Measurements from ENCODE around the gene SERINC1.
"Not testable (repeated sequence)": the region's sequence is repeated elsewhere in the genome, so short reads cannot be mapped to it uniquely, and the experiment has no call there.

The SERINC1 gene

DNA sequence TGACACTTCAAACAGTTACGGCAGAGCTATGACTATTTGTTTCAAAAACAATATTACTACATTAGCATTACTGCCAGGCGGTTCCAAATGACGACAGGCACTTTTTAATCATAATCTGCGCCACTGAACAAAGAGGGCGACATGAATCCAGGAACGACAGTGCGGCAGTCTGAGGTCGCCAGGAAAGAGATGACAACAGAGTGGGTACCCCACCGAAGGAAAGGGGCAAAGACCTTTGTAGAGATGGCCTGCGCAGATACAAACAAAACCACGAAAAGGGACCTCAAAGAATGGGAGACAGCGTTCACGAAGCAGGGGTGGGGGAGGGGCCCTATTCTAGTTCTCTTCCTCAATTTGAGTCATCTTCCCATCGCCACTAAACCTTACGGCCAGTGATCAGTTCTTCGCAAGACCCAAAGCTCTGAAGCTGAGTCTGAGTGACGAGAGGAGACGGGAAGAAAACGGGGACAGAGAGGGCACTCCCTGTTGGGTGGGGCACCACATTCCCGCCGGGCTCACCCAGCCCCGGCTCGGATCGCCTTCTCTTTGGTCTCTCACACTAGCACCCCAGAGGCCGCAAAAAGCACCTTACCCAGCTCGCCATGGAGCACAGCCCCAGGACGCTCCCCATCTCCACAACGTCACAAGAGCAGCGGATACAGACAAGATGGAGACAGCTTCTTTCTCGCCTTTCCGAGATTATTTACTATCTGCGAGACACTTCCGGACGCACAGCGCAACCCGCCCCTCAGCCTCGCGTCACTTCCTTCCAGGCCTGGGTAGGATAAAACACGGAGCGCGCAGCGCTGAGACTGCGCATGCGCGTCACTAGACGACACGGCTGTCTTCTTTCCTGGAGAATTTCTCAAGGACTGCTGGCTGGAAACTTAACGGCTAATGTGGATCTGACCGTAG lies at the start of gene SERINC1:
Gene SERINC1, minus strand, starts transcription at position 701 of the 915 bp plus-strand sequence. Its CDS starts 70 bp downstream, at position 631.
- DNase-seq, result peak; percentile 96

DNA sequence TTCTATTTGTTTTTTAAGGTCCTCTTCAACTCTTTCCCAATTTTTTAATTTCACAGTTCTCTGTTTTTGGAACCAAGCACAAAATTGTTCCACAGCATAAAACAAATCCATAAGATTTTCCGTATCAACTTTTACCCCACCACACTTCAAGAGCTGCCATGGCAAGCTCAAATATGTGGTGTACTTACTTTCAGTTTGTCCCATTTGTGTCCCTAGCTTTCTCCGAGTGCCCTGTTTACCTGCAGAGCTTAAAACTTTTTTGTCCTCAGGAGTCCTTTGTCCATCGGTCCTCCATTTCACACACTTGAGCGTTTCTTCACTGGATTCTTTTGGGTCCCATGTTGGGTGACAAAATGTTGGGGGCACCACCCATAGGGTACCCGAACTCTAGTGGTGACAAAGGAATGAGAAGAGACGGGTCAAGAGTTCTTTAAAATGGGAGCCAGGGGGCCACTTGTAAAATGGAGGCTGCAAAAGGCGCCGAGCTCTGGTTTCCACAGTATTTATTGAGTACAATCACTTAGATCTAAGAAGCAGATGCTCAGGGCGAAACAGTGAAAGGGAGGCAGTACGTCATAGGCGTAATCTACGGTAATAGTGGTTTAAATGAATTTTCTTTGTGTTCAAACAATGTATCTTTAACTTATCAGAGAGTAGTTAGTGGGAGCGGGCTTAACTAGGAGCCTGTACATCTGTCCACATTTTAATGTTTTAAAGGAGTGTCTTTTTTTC lies 39.8 kb upstream of the SERINC1 start:
- no peak for DNase-seq

DNA sequence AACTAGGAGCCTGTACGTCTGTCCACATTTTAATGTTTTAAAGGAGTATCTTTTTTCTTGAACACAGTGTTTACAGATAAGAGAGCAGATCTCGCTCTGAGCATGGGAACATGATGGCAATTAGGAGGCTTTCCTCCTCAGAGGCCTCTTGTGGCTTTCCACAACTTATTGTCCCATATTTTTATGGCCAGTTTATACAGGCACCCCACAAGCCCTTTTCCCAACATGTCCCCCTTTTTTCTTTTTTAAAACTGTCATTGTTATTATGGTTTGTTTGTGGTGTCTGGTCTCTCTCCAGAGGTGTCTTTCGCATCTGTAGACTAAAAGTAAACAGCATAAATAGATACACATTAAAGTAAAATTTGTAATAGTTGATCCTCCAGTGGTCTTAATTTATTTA lies 33.6 kb upstream of the SERINC1 start:
- DNase-seq, result not testable (repeated sequence)

DNA sequence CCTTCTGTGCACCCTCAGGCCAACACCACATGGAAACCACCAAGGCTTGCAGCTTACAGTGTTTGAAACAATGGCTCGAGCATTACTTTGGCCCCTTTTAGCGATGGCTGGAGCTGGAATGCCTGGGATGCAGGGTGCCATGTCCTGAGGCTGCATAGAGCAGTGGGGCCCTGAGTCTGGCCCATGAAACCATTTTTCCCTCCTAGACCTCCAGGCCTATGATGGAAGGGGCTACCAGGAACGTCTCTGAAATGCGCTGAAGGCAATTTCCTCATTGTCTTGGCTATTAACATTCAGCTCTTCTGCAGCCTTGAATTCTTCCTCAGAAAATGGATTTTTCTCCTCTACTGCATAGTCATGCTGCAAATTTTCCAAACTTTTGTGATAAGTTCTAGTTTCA lies 29.9 kb upstream of the SERINC1 start:
- no peak for DNase-seq

DNA sequence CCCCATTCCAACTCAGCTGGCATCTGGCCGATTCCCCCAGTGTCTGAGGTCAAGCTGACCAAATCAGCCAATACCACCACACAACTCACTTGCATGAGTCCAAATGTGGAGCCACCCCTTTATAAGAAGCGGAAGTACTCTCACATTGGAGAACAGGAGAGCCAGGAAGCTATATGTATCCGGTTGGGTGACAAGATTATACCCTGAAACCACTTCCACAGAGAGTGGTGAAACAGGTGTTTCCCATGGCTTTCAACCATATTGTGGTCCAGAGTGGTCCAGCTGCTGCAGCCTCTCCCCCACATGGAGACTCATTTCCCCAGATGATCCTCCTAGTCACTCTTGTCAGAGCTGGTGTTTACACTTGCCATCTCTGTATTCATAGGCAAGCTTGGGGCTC lies 24.0 kb upstream of the SERINC1 start:
- no peak for DNase-seq

DNA sequence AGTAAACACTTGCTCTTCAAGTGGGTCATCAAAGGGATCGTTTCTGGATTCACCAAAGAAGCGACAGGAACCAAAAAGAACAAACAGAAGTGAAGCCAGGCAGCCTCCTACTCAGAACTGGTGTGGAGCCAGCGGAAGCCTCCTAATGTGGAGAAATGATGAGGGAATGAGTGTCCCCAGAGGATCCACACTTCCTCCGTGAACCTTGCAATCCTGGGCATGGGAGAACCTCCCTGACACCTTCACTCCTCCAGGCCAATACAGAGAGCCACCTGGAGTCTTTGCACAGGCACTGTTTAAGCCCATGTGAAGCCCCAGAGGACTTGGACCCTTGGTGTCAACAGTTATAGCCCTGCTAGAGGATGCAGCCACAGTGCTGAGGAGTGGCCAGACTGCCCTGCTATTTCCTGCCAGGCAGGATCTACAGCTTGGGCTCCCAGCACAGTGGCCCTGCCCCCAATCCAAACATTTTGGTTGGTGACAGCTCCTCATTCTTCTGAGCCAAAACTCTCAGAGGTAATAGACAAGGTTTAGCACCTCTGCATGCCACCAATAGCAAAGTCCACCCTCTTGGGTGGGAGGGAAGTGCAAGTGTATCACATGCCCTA lies 23.2 kb upstream of the SERINC1 start:
- peak; percentile 55 for DNase-seq

DNA sequence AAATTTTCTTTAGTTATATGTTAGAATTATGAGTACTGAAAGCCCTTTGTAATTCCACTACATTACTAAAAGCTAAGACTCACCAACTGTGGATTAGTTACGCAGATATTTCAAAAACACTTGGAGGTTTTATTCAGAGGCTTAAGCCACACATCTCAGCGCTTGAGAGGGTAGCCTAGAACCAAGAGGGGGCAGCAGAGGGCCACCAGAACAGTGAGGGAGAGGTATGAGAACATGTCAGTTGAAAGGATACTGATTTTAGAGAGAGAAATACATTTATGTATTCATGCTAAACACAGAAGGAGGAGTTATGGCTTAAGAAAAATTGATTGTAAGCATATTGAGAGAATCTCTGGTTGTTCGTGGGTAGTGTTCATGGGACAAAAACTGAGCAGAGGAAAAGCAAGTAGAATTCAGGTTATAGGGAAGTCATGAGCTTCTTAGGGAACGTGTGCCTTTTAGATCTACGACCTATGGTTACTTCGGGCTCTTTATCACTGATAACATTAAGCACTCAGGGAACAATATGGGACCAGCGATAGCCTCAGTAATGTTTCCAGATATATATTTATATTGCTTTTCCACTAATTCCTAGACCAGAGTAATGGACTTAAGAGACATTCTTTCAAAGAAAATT lies 20.4 kb upstream of the SERINC1 start:
- DNase-seq, result peak; percentile 65

DNA sequence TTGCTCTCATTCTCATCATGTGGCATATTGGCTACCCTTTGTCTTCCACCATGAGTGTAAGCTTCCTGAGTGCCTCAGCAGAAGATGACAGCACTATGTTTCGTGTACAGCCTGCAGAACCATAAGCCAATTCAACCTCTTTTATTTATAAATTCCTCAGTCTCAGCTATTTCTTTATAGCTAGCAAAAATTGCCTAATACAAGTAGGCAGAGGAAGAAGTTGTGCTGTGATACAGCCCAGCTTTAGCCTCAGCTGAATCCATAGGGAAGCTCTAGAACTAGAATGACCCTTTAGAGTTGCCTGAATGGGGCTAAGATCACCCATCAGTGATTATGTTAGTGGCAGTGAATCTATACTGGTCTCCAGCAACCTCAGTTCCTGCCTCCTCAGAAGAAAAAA lies 19.0 kb upstream of the SERINC1 start:
- DNase-seq, result no peak

DNA sequence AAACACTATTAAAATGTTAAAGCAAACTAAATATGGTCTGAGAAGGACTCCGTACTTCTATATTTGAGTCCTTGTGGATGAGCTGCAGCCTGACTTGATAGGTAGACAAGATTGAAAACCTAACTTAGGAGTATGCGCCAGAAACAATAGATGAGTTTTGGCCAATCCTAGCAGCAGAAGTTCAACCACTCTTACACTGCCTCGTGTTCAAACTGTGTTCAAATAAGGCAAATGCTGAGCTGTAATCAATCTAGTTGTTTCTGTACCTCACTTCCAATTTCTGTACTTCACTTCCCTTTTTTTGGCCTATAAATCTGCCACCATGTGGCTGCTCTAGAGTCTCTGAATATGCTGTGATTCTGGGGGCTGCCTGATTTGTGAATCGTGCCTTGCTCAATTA lies 13.2 kb upstream of the SERINC1 start:
- no peak for DNase-seq

DNA sequence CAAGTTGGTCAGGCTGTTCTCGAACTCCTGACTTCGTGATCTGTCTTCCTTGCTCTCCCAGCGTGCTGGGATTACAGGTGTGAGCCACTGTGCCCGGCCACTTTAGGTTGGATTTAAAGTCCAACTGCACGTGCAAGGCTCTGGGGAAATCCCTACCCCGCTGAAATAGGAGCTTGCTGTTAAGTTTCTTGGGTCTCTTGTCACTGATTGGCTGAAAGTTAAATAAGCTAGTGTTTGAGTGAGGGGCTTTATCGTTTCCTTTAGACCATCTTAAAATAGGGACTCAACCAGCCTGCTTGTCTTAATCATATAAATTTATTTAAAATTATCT lies 11.1 kb upstream of the SERINC1 start:
- no peak for DNase-seq

DNA sequence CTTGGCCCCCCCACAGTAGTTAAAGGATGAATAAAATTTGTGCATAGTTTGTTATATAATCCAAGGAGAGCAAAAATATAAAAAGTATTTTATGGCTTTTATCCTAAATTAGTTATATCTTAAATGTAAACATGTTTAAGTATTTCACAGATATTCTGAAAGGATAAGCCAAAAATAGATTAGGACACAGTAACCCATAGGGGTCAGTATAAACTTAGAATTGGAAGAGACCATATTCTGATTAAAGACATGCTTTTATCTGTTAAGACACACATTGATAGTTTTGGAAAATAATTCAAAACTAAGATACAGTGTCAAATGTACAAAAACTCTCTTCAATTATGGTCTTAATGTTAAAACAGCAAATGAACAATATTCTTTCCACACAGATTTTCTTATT lies 4.5 kb upstream of the SERINC1 start:
- peak; percentile 6 for DNase-seq

DNA sequence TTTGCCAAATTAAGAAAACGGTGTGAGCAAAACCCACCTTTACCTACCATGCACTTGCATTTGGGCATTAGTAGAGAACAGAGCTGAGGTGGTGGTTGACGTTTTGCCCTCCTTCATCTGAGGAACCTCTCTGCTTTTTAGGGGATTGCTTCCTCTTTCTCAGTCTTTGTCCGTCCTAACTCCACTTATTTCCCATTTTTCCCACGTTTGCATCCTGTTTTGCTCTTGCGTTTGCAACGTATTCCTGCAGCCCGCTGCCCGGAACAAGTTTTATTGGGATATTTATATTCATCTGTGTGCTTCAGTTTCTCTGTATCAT lies 374 bp upstream of the SERINC1 start:
- no peak for DNase-seq

DNA sequence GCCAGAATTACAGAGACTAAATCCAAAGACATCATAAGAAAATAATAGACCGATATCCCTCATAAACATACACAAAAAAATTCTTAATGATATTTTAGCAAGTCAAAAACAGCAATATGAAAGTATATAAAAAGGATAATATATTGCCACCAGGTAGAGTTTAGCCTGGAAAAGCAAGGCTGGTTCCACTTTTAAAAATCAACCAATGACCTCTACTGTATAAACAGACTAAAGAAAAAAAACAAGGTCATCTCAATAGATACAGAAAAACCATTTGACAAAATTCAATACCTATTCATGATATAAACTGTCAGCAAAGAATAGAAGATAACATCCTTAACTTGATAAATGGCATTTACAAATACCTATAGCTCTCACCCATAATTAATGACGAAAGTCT lies 9.7 kb downstream of the SERINC1 start:
- DNase-seq, result no peak

DNA sequence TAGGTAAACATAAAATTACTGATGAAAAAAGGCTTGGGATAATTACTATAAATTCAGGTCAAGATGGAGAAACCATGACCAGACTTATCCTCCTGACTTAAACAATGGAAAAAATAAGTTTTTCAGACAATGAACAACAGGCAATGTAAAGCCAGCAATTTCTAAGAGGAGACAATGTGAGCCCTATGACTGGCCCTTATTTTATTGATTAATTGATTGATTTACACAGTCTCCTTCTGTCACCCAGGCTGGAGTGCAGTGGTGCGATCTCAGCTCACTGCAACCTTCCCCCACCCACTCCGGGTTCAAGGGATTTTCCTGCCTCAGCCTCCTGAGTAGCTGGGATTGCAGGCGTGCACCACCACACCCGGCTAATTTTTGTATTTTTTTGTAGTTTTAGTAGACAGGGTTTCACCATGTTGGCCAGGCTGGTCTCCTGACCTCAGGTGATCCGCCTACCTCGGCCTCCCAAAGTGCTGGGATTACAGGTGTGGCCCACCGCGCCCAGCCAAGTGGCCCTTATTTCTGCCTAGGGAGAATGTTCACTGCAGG lies 11.7 kb downstream of the SERINC1 start:
- DNase-seq, result not testable (repeated sequence)

DNA sequence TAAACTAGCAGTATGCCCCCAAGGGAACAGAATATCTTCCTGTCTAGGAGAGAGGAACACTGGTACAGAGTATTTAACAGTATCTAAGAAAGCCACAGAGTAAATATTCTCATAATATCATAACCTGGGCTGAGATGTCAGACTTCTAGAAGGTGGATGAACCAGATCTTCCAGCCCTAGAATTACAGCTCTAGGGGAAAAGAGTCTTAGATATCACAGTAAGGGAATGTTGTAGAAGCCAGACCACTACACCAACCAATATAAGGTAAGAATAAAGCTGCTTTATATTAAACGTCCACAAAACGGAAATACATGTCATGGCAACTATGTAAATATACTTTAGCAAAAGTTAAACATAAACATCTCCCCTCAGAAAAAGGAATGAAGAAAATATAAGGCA lies 12.4 kb downstream of the SERINC1 start:
- DNase-seq, result no peak

DNA sequence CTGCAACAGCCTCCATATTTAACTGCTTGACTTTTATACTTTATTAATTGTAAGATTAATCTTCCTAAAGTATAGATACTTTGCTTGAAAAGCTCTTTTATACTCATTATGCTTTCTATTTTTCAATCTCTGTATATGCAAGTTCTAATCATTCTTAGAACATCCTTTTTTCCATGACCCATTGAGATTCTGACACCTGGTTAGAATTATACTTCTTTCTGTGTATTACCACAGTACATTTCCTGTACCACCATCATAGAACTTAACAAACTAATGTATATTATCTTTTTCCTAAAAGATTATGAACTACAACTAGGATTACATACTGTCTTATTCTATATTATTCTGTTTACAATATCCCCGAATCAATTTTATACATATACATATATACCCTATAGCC lies 13.5 kb downstream of the SERINC1 start:
- no peak for DNase-seq

DNA sequence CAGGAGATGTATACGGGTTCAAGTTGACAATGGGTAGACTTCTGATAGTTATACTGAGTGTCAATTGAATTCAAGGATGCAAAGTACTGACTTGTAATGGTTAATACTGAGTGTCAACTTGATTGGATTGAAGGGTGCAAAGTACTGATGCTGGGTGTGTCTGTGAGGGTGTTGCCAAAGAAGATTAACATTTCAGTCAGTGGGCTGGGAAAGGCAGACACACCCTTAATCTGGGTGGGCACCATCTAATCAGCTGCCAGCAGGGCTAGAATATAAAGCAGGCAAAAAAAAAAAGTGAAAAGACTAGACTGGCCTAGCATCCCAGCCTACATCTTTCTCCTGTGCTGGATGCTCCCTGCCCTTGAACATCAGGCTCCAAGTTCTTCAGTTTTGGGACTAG lies 16.5 kb downstream of the SERINC1 start:
- DNase-seq, result not testable (repeated sequence)

DNA sequence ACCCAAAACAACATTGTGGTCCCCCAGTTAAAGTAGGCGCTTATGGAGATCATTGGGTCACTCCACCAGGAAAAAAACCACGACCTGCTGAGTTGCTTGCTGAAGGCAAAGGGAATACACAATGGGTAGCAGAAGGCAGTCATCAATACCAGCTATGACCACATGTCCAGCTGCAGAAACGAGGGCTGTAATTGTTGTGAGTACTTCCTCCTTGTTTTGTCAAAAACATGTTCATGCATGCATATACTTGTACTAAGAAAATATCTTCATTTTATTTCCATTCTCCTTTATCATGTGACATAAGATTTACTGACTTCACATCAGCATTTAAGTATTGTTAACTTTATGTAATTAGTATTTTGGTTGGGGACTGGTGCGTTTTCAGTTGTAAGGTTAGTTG lies 16.9 kb downstream of the SERINC1 start:
- no peak for DNase-seq

DNA sequence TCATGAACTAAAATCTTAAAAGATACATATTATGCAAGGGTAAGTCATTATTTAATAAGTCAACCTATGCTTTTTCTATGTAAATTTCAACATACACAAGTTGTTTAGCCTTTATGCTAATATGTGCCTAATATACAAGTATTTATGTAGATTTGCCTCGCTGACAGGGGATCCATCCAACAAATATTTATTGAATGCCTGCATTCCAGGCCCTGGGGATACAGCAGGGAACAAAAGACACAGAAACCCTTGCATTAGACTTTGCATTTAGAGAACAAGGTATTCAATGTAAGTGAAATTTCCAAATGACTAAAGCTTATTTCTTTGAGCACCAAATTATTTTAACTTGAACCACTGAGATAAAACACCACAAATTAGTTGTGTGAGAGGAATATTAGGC lies 19.1 kb downstream of the SERINC1 start:
- no peak for DNase-seq

DNA sequence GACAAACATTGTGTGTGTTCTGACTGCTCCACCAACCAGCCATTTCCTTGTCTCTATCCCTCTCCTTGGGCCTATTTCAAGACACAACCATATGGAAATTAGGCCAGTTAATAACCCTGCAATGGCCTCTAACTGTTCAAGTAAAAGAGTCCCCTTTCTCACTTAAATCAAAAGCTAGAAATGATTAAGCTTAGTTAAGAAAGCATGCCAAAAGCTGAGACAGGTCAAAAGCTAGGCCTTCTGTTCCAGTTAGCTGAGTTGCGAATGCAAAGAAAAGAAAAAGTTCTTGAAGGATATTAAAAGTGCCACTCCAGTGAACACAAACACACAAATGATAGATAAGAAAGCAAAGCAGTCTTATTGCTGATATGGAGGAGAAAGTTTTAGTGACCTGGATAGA lies 22.5 kb downstream of the SERINC1 start:
- DNase-seq, result no peak

DNA sequence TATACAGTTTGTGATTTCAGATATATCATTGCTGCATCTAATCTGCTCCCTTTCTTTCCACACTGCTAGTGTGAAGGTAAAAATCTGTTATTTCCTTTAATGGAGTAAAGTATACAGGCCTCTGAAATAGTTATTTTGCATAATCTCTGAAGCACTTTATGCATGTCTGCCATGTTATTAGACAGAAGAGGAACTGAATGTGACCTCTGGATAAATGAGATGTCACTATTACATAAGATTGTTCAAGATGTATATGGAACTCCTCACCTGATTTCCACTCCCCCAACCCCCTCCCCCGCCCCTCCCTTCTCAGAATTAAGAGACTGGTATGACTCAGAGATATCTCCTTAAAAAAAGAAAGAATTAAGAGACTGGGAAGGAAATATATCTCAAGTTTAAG lies 26.3 kb downstream of the SERINC1 start:
- DNase-seq, result no peak

DNA sequence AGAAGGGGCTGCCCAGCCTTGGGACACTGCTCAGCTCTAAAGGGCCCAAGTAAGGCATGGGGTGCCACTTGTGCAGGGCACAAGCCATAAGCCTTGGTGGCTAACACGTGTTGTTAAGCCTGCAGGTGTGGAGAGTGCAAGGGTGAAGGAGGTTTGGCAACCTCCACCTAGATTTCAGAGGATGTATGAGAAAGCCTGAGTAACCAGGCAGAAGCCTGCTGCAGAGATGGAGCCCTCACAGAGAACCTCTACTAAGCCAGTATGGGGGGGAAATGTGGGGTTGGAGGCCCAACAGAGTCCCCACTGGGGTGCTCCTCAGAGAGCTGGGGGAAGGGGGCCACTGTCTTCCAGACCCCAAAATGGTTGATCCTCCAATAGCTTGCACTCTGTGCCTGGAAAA lies 32.6 kb downstream of the SERINC1 start:
- DNase-seq, result no peak

DNA sequence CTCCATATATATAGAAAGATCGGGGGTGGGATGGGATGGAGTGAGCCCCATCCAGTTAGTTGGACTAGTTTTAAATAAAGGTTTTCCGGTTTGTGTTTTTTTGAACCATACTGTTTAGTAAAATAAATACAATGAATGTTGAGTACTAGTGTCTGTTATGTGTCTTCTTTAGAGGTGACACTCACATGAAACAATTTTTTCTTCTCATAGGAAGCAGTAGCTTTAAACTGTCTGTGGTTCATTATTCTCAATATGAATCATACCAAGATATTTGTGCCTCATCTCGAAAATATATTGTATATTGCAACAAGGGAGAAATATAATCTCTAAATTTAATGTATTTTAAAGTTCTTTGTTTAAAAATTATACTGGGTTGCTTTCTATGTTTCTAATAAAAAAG lies 38.8 kb downstream of the SERINC1 start:
- DNase-seq, result no peak
